GM12872 (cell line): ENCODE results near the gene RHOT2.

ENCODE experiments used
- TF ChIP-seq, protein P1 (sequence below): IDR thresholded peaks from 3 replicates; pipeline ENCODE4 v1.5.1; 2011; ENCODE audit warnings: low read depth, mild to moderate bottlenecking, low read length, moderate library complexity; ENCODE audit not compliant: insufficient read depth

The RHOT2 gene

DNA sequence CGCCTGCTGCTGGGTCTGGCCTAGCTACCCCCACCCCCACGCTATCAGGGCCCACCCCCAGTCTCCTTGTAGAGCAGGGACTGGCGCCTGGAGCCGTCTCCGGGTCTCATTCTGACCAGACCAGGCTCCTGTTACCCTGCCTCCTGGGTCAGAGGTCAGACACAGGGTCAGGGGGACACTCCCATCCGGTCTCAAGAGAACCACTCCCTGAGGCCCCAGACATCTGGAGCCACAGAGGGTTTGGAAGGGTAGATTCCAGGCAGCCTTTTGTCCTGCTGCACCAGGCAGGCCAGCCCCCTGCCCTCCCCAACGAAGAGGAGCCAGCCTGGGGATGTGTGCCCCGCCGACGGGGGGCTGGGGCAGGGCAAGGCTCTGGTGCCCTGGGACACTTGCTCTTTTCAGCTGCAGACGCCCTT lies 38.1 kb upstream of the RHOT2 start:
- TF ChIP-seq, protein P1, sequence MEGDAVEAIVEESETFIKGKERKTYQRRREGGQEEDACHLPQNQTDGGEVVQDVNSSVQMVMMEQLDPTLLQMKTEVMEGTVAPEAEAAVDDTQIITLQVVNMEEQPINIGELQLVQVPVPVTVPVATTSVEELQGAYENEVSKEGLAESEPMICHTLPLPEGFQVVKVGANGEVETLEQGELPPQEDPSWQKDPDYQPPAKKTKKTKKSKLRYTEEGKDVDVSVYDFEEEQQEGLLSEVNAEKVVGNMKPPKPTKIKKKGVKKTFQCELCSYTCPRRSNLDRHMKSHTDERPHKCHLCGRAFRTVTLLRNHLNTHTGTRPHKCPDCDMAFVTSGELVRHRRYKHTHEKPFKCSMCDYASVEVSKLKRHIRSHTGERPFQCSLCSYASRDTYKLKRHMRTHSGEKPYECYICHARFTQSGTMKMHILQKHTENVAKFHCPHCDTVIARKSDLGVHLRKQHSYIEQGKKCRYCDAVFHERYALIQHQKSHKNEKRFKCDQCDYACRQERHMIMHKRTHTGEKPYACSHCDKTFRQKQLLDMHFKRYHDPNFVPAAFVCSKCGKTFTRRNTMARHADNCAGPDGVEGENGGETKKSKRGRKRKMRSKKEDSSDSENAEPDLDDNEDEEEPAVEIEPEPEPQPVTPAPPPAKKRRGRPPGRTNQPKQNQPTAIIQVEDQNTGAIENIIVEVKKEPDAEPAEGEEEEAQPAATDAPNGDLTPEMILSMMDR, result no peak

- TF ChIP-seq, protein P1, result no peak
These were observed 37.6 kb upstream of the RHOT2 start for GRCh38 chr16:630249-630814.

DNA sequence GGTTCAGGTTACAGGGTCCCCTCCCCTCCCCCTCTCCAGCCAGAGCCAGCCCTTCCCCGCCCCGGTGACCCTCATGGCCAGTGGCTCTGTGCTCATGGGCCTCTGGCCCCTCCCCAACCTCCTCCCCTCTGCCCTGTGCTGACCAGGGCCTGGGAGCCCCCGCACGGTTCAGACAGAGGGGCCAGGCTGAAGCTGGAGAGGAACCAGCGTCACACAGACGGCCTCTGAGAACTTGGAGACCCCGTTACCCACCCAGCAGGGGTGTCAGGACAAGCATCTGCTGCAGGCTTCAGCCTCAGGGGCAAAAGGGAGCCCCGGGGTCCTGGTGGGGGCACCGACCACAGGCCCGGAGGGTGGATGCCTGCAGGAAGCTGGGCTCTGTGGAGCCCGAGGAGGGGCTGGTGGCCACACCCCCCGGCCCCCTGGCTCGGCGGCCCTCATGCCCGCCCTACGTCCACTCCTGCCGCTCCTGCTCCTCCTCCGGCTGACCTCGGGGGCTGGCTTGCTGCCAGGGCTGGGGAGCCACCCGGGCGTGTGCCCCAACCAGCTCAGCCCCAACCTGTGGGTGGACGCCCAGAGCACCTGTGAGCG lies 37.0 kb upstream of the RHOT2 start, which contains the start of gene WFIKKN1:
WFIKKN1 (plus strand) TSS at position 171 of the 591 bp plus-strand sequence; CDS start at position 440, 269 bp downstream.
- TF ChIP-seq, protein P1, result no peak

DNA sequence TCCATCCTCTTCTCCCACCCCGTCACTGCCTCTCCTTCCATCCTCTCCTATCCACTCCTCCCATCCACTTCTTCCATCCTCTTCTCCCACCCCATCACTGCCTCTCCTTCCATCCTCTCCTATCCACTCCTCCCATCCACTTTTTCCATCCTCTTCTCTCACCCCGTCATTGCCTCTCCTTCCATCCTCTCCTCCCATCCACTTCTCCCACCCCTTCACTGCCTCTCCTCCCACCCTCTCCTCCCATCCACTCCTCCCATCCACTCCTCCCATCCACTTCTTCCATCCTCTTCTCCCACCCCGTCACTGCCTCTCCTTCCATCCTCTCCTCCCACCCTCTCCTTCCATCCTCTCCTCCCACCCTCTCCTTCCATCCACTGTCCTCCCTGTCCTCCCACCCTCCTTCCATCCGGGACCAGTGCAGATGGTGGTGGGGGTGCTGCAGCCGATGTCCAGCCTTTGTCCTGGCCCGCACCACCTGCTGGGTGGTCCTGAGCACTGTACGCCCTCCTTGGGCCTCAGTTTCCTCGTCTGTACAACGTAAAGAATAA lies 36.0 kb upstream of the RHOT2 start:
- TF ChIP-seq, protein P1, result no peak

DNA sequence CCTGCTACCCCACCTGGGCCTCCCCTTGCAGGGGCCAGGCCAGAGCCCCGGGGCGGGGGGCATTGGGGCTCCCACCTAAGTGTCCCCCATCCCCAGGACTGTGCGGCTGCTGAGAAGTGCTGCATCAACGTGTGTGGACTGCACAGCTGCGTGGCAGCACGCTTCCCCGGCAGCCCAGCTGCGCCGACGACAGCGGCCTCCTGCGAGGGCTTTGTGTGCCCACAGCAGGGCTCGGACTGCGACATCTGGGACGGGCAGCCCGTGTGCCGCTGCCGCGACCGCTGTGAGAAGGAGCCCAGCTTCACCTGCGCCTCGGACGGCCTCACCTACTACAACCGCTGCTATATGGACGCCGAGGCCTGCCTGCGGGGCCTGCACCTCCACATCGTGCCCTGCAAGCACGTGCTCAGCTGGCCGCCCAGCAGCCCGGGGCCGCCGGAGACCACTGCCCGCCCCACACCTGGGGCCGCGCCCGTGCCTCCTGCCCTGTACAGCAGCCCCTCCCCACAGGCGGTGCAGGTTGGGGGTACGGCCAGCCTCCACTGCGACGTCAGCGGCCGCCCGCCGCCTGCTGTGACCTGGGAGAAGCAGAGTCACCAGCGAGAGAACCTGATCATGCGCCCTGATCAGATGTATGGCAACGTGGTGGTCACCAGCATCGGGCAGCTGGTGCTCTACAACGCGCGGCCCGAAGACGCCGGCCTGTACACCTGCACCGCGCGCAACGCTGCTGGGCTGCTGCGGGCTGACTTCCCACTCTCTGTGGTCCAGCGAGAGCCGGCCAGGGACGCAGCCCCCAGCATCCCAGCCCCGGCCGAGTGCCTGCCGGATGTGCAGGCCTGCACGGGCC lies 35.2 kb upstream of the RHOT2 start:
- TF ChIP-seq, protein P1, result no peak

DNA sequence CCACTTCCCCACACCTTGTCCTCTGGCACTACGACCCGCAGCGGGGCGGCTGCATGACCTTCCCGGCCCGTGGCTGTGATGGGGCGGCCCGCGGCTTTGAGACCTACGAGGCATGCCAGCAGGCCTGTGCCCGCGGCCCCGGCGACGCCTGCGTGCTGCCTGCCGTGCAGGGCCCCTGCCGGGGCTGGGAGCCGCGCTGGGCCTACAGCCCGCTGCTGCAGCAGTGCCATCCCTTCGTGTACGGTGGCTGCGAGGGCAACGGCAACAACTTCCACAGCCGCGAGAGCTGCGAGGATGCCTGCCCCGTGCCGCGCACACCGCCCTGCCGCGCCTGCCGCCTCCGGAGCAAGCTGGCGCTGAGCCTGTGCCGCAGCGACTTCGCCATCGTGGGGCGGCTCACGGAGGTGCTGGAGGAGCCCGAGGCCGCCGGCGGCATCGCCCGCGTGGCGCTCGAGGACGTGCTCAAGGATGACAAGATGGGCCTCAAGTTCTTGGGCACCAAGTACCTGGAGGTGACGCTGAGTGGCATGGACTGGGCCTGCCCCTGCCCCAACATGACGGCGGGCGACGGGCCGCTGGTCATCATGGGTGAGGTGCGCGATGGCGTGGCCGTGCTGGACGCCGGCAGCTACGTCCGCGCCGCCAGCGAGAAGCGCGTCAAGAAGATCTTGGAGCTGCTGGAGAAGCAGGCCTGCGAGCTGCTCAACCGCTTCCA lies 34.4 kb upstream of the RHOT2 start:
- TF ChIP-seq, protein P1, result no peak
